NCI-H2107 treated with DMSO at 0.1 percent for 48 hours (cell line): ENCODE data around the gene AKAP13.
"Not testable (repeated sequence)": the region's sequence is repeated elsewhere in the genome, so short reads cannot be mapped to it uniquely, and the experiment has no call there.

ENCODE experiments used
- DNase-seq: peaks from one replicate; lab custom pipeline; 2025; ENCODE audit not compliant: unreplicated experiment; lab: John Stamatoyannopoulos, UW

AKAP13 gene

DNA sequence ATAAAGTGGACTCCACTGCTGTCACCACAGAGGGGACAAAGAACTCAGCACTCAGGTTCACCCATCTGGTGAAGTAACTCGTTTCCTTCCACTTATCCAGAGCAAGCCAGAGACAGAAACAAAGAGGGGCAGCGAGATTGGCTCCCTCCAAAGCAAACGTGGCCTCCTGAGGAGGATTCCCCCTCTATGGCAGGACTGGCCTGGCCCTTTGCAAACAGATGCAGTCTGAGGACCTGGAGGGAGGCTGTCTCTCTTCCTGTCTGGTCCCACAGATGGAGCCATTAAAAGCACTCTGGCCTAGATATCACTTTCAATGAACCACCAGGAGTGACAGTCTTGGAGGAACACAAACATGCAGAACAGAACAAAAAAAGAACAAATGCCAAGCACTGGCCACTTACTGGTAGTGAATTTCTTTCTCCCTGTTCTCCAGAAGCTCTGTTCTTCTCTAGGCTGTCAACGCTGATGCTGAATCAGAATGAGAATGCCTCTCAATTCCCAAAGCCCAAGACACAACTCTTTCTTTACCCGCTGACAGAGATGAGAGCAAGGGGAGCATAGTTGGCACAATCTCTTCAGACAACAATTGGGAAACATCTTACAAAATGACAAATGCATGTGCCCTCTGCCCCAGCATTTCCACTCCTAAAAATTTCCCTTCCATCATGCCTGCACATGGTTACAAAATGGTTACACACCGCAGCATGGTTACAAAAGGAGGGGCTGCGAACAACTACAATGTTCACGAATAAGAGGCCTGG is 400.0 kb downstream of the AKAP13 start:
- no peak for DNase-seq

DNA sequence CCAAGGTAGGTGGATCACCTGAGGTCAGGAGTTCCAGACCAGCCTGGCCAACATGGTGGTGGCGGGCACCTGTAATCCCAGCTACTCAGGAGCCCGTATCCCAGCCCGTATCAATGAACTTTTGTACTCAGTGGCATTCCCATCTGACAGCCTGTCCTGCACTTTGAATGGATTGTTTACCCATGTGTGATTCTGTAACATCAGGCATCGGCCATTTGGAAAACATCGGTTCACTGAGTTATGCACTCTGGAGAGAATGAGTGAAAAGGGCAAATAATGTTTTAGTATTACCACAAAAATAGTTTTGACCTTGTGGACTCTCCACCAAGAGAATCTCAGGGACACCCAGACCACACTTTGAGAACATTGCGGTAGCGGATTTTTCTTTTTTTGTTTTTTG is 400.7 kb downstream of the AKAP13 start:
- DNase-seq = no peak

DNA sequence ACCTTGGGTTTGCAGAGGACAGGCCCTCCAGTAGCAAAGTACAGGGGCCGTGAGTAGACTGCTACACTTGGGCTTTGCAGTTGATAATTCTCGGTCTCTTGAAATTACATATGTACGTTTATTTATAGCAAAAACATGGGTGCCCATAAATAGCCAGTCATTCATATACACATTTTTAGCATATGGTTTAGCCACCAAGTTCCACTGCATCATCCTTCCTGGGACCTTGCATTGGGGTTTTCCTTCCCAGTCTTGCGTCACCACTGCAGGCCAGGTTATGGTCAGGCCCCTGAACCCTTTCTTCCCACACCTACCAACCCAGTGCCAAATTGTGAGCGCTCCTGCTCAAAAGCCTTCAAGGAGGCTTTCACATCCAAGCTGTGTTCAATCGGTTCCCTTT is 401.7 kb downstream of the AKAP13 start:
- no peak for DNase-seq

DNA sequence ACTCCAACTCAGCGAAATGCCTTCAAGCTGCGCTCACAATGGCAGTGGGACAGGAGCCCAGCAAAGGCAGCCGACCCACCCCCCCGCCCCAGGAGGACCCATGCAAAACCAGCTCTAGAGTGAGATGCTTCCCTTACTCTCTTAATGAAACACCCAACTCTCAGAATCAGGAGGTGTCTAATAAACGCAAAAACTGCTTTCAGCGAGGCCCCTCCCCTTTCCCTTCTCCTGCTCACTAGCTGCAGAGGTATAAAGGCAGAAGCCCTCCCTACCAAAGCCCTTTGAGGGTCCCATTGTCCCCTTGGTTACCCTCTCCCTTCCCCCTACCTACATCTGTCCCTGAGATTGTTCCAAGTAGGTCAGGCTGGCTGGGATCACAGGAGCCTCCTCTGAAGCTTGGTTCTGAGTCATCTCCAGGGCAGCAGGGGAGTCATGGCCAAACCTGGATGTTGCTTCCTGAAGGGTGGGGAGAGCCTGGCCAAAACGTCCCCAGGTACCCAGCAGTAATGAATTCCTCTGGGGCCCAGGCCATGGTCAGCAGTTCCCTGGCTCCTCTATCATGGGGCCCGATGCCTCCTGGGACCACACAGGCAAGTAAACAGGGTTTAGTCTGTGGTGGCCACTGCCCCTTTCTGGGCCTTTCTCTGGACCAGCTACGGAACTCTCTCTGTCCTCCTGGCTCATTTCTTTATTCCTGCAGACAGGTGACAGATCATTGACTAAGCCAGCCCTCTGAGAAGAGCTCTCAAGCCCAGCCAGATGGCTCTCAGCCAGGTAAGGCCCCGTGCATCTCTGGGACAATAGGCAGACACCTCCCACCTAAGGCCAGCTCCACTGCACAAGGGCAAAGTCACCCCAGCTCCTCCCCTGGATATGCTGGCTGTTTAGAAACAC is 405.7 kb downstream of the AKAP13 start:
- peak; percentile 66 for DNase-seq

DNA sequence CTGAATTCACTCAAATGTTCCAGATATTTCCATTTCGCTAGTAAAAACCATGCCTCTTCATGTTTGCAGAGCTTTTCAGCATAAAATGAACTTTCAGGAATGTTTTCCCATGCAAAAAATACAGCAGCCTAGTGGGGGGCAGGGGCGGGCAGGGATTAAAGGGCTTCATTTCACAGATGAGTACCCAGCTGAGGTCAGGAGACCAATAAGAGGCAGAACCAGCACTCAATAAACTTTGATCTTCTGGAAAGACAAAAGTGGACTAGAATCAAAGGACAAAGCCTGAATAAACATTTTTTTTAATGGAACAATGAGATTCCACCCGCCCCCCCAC is 406.3 kb downstream of the AKAP13 start:
- no peak for DNase-seq

DNA sequence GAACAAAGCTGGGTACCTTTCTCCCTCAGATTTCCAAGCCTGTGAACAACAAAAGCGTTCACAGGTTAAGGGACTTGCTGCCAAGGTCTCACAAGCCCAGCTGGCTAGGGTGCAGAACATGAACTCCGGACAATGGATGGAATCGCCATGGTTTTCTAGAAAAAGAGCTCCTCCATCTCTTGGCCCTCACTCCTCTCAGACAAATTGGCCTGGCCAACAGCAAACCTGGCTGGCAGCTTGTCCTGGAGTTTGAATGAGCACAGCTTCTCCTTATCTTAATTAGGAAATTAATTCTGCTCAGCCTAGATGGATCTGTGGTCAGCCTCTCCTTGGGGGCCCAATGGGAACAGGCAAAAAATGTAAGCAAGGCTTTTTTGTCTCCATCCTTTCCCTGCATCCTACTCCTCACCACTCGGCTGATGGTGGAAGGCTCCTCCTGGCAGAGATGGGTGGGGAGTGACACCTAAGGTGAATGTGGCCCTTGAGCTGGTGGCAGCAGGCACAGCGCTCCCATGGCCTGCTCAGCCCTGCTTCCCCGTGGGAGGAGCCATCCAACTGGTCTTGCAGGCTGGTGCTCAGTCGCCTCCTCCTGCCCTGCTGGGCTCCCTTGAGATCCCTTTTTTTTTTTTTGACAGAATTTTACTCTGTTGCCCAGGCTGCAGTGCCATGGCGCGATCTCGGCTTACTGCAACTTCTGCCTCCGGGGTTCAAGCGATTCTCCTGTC is 408.5 kb downstream of the AKAP13 start:
- no peak for DNase-seq

DNA sequence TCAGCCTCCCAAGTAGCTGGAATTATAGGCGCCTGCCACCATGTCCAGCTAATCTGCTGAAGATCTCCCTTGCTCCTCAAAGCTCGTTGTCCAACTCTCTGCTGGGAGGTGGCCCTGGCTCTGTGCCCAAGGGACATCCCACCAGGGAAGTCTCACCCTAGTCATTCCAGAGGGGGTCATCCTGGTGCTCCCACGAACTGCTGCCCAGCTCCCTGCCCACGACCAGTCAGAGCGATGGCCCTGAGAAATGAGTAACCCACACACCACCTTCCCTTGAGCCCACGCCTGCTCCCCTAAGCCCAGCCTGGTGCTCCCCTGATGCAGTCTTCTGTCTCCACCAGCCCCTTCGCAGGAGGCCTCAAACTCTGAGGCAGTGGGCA is 409.1 kb downstream of the AKAP13 start:
- no peak for DNase-seq

DNA sequence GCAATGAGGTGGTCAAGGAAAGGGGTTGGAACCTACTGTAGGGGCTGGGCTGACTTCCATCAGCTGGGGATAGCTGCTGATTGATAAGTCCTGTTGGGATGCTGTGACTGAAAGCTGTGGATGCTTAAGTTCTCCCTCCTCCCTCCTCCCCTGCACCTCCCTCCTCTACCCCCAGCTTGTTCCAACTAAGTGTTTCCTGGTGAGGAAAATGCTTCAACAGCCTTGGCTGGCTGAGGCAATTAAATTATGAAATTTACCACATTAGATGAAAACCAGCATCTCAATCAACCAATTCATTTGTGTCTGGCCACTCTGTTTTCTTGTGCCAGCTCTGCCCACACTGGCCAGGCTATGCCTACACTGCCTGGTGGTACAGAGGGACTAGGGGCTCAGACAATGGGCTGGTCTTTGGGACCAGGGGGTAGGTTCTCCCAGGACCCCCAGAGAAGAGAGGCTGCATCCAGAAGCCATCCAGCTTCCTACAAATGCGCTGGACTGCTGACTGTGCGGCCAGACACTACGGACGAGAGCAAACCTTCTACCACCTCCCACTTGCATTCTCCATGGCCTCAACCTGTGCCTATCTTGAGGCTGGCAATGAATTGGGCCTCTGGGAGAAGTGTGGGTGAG is 411.8 kb downstream of the AKAP13 start:
- no peak for DNase-seq

DNA sequence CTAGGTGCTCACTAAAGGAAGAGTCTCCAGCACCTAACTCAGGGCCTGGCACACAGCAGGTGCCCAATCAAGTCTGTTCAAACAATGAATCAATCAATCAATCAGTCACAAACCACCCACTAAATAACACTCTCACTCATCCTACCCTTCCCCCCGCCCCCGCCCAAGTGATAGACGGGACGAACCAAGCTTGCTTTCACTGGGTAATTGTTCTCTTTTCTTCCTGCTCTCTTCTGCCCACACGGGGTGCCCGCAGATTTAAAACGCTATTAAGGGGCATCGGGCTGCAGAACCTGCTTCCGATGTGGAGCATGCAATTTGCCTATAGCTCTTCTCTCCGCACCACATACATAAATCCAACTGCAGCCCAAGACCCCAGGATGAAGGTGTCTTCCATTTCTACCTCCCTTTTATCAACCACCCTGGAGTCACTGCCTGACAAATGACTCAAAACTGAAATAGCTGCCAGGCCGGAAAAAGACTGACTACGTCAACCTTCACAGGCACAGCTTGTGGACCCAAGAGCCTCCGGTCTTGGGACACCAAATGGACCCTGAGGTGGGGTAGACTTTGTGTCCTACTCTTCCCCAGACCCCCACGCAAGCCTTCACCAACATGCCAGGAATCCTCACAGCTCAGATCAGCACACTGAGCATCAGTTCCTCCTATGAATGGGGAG is 412.6 kb downstream of the AKAP13 start:
- no peak for DNase-seq

DNA sequence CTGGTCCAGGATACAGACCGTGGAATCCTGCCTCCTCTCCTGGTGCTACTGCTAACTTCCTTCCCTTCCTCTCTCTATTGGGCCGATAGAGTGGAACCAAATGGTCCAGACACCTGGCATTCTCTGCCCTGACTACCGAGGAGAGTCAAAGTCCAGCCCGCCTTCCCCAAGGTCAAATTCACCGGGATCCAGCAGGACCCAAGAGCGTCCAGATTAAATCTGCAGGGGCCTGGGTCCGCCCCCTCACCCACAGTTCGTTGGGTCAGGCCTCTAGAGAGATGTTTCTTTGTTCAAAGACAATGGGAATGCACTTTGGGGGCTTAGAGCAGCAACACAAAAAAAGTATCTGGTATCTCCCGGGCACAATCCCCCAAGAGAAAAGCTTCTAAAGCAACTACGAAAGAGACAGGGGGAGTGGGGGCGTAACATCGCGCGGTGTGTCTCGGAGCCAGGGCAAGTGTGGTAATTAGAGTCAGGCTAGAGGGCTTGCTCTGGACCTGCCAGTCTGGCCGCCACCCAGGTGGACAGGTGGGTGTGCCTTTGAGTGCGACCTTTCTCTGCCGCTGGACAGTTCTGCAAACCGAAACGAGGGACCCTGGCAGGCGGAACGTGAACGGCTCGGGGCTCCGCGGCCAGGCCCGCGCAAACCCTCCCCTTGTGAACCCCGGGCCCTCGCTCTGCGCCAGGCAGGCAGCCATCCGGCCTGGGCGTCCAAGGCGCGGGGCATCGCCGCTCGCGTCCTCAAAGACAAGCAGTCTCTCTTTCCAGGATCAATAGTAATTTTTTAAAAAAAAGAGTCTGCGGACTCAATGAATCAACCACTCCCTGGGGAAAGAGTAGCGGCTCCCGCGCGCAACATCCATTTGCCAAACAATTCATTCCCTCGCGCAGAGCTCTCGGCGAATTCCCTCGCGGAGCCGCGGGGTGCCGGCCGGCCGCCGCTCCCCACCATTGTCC is 413.5 kb downstream of the AKAP13 start:
- no peak for DNase-seq

DNA sequence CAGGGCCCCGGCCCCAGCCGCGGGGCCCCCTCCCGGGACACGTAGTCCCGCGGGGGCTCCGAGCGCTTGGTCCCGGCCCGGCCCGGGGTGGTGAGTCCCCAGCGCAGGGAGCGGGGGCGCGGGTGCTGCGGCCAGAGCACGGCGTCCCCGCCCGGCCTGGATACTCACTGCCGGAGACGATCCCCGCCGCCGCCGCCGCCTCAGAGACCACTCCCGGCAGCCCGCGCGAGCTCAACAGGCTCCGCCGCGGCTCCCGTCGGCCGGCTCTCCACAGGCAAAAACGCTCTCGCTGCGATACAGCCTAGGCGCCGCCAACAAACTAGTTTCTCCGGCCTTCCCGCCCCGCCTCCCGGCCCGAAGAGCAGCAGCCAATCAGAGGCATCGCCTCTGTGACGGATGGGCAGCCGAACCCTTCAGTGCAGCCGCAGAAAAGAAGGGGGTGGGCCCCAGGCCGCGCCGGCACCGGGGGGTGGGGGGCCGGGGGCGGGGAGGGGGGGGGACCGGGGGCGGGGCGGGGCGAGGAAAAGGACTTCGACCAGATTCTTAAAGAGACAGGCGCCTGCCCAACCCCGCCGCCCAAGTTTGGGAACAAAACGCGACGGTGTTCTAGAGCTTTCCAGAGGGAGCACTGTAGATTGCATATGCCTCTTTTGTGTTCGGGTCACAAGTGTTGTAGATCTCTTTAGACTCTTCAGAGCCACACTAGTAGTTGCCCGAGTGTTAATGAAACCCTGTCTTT is 414.4 kb downstream of the AKAP13 start, which contains the start of gene KLHL25:
TSS of gene KLHL25 (minus strand) at position 328 of the 739 bp plus-strand sequence. CDS start 25,115 bp downstream, outside the sequence.
- DNase-seq = peak; percentile 71

DNA sequence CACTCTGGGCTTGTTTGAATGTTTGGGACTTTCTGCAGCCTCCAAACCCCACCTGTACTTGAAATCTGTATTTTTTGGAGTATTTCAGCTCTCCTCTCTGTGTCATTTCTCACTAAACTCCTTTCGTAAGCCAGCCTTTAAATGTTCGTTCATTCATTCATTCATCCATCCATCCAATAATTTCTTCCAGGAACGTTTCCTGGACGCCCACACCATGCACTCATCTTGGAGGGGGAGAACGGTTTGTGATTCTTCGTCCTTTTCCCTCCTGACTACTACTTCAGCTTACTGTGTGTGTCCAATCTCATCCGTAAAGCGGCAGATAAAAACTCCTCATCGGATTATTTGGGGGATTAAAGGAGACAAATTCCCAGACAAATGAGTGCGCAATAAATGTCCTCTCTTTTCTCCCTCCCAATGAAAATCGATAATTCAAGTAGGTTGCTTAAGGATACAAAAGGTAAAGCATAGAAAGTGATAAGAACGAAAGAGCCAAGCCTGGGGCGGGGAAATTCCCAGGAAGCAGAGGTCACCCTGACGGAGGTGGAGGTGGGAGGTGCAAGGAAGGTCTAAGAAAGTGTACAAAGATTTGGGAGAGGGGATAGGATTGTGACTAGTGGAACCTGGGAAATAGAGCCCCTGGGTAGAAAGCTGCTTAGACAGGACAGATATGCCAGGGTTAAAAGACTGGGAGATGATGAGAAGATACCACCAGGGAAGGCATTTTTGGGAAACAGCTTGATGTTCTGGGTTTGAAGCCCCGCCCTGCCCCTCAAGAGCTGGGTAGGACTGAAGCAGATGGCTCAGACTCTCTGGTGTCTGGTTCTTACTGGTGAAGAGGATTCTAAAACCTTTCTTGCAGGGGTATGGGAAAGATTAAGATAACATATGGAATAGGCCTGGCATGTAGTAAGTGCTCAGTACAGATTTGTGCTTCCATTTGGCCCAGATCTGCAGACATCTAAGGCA is 415.2 kb downstream of the AKAP13 start:
- DNase-seq = no peak

DNA sequence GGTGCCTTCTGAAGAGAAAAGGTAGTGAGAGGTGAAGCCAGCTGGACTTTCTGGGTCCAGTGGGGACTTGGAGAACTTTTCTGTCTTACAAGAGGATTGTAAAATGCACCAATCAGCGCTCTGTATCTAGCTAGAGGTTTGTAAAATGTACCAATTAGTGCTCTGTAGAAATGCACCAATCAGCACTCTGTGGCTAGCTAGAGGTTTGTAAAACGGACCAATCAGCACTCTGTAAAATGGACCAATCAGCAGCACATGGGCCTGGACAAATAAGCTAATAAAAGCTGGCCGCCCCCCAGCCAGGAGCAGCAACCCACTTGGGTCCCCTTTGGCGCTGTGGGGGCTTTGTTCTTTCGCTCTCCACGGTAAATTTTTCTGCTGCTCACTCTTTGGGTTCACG is 416.0 kb downstream of the AKAP13 start:
- DNase-seq = not testable (repeated sequence)
